ENCODE measurements around the gene CCNE1. TPM values are rescaled to one million over a fixed set of nuclear protein-coding genes. Genes with fewer than 3 reads are reported as not detected.

CCNE1 gene
- total and polyA plus RNA-seq, 2 of the 13 experiments (the other 11 are each of a cell fraction or from before 2014, with no cell fraction given): 16.0 to 50.6 TPM

DNA sequence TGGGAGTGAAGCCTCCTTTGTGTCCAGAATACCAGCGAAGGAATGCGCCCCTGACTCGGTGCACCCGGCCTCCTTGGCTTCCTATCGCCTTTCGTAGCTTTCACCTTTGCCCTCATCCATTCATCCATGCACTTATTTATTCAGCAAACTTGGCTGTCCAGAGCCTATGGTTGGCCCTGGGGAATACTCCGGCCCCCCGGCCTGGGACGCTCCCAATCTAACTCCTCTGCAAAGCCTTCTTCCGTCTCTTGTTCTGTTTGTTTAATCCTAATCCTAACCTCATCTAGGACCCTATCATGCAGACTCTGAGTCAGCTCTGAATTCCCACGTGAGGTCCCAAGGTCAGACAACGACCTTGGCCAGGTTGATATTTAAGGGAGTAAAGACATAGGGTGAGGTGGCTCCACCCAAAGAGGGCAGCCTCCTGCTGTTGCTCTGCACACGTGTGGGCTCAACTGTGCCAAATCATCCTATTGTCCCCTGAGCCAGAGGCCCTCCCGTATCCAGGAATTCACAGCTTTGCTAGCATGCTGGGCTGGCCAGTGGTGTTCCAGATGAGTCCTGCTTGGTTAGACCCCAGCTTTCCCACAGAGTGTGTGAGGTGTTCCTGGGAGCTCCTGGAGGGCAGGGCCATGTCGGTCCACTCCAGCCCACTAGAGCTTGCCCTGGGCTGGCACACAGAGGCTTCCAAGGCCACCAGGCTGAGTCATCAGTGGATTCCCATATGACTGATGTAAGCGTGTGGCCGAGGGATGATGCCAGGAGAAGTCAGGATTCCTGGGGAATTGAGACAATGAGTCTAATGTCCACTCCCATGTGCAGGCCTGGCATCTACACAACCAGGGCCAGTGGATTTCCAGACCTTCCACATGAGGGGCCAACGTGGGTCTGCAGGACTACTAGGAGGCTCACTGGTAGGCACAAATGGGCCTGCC lies 6.5 kb upstream of the CCNE1 start (continued):
- TF ChIP-seq, protein P1, sequence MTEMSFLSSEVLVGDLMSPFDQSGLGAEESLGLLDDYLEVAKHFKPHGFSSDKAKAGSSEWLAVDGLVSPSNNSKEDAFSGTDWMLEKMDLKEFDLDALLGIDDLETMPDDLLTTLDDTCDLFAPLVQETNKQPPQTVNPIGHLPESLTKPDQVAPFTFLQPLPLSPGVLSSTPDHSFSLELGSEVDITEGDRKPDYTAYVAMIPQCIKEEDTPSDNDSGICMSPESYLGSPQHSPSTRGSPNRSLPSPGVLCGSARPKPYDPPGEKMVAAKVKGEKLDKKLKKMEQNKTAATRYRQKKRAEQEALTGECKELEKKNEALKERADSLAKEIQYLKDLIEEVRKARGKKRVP (CRISPR knock-in tag; IDR thresholded peaks at IDR 0.05): peak in 1 of 2 experiments; percentile 65; a peak in 1 of 4 replicates
- peak; percentile 65 for TF ChIP-seq FOSL1 (CRISPR knock-in tag; IDR thresholded peaks at IDR 0.05; ENCODE audit: borderline replicate concordance)
- TF ChIP-seq, protein P2, sequence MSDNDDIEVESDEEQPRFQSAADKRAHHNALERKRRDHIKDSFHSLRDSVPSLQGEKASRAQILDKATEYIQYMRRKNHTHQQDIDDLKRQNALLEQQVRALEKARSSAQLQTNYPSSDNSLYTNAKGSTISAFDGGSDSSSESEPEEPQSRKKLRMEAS (IDR thresholded peaks at IDR 0.05): peak; percentile 32; the same call in 1 of the 2 replicates
- TF ChIP-seq, protein P3, sequence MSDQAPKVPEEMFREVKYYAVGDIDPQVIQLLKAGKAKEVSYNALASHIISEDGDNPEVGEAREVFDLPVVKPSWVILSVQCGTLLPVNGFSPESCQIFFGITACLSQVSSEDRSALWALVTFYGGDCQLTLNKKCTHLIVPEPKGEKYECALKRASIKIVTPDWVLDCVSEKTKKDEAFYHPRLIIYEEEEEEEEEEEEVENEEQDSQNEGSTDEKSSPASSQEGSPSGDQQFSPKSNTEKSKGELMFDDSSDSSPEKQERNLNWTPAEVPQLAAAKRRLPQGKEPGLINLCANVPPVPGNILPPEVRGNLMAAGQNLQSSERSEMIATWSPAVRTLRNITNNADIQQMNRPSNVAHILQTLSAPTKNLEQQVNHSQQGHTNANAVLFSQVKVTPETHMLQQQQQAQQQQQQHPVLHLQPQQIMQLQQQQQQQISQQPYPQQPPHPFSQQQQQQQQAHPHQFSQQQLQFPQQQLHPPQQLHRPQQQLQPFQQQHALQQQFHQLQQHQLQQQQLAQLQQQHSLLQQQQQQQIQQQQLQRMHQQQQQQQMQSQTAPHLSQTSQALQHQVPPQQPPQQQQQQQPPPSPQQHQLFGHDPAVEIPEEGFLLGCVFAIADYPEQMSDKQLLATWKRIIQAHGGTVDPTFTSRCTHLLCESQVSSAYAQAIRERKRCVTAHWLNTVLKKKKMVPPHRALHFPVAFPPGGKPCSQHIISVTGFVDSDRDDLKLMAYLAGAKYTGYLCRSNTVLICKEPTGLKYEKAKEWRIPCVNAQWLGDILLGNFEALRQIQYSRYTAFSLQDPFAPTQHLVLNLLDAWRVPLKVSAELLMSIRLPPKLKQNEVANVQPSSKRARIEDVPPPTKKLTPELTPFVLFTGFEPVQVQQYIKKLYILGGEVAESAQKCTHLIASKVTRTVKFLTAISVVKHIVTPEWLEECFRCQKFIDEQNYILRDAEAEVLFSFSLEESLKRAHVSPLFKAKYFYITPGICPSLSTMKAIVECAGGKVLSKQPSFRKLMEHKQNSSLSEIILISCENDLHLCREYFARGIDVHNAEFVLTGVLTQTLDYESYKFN (CRISPR knock-in tag; conservative IDR thresholded peaks at IDR 0.05): 0 out of 2 replicates have a peak, but pooled peaks have one; percentile 12
- no peak for TF ChIP-seq SRSF1 (optimal IDR thresholded peaks at IDR 0.05; ENCODE audit: low read depth, low read length)
- TF ChIP-seq, protein P4, sequence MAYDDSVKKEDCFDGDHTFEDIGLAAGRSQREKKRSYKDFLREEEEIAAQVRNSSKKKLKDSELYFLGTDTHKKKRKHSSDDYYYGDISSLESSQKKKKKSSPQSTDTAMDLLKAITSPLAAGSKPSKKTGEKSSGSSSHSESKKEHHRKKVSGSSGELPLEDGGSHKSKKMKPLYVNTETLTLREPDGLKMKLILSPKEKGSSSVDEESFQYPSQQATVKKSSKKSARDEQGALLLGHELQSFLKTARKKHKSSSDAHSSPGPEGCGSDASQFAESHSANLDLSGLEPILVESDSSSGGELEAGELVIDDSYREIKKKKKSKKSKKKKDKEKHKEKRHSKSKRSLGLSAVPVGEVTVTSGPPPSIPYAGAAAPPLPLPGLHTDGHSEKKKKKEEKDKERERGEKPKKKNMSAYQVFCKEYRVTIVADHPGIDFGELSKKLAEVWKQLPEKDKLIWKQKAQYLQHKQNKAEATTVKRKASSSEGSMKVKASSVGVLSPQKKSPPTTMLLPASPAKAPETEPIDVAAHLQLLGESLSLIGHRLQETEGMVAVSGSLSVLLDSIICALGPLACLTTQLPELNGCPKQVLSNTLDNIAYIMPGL (CRISPR knock-in tag; IDR thresholded peaks at IDR 0.05; ENCODE audit: borderline replicate concordance in 1 of 2, low read depth in 1 of 2): 0 out of 4 replicates have a peak, but pooled peaks of 1 of the 2 experiments have one; percentile 29
- TF ChIP-seq, protein P5, sequence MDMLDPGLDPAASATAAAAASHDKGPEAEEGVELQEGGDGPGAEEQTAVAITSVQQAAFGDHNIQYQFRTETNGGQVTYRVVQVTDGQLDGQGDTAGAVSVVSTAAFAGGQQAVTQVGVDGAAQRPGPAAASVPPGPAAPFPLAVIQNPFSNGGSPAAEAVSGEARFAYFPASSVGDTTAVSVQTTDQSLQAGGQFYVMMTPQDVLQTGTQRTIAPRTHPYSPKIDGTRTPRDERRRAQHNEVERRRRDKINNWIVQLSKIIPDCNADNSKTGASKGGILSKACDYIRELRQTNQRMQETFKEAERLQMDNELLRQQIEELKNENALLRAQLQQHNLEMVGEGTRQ (IDR thresholded peaks at IDR 0.05; ENCODE audit: low read depth, low read length): 0 out of 2 replicates have a peak, but pooled peaks have one; percentile 21
- TF ChIP-seq, protein P5 (CRISPR knock-in tag; IDR thresholded peaks at IDR 0.05; ENCODE audit: borderline replicate concordance): no peak
- TF ChIP-seq SAP130 (CRISPR knock-in tag; IDR thresholded peaks at IDR 0.05; ENCODE audit: low read depth): peak; percentile 30; the same call in 1 of the 2 replicates
- TF ChIP-seq PCBP1 (IDR thresholded peaks at IDR 0.05; ENCODE audit: borderline replicate concordance, low read depth, low read length): no peak
- TF ChIP-seq SYNCRIP (IDR thresholded peaks at IDR 0.05; ENCODE audit: insufficient read depth, low read depth, low read length): no peak
- TF ChIP-seq ZNF781 (CRISPR knock-in tag; IDR thresholded peaks at IDR 0.05; ENCODE audit: borderline replicate concordance, not compliant biosample characterization): no peak
- TF ChIP-seq ZNF441 (CRISPR knock-in tag; IDR thresholded peaks at IDR 0.05; ENCODE audit: borderline replicate concordance): no peak
- 0 out of 2 replicates have a peak, but pooled peaks have one; percentile 35 for TF ChIP-seq DPF2 (CRISPR knock-in tag; IDR thresholded peaks at IDR 0.05; ENCODE audit: borderline replicate concordance, low read depth)
- TF ChIP-seq SALL2 (CRISPR knock-in tag; IDR thresholded peaks at IDR 0.05): no peak
- TF ChIP-seq KDM4B (CRISPR knock-in tag; IDR thresholded peaks at IDR 0.05): no peak; the same call in 1 of the 2 replicates
- TF ChIP-seq CAMTA2 (CRISPR knock-in tag; IDR thresholded peaks at IDR 0.05; ENCODE audit: borderline replicate concordance): no peak
- TF ChIP-seq CEBPG (CRISPR knock-in tag; IDR thresholded peaks at IDR 0.05): peak; percentile 31; the same call in 1 of the 2 replicates
